Activated CD8-positive, alpha-beta T cell treated with anti-CD3 and anti-CD28 coated beads, Interleukin-2, amount 10 ng/mL, durations not matched to agents 7 days and 5 days (primary cell): ENCODE results near the gene IRX4. TPM values are rescaled to one million over a fixed set of nuclear protein-coding genes. Genes with fewer than 3 reads are reported as not detected.

Source experiments
- ATAC-seq: fragments of 150-1000 bp; cut with Tn5 transposase; one replicate; pipeline ENCODE4 v1.10.0; 2021; ENCODE audit warnings: moderate library complexity
- CTCF ChIA-PET: fragments of 350-600 bp; sonication (Branson Sonifier 250); formaldehyde crosslinking; loops from one replicate; lab custom pipeline; 2021; ENCODE audit warnings: antibody characterized with exemption; lab: Charles Lee
- POLR2A ChIA-PET: fragments of 350-600 bp; sonication (Branson Sonifier 250); formaldehyde crosslinking; loops from one replicate; lab custom pipeline; 2021; ENCODE audit warnings: antibody characterized with exemption; lab: Charles Lee
- DNase-seq: peaks from one replicate; pipeline ENCODE4 v3.0.0-alpha.2; 2020
- H3K27ac Mint-ChIP-seq: one replicate; pipeline ENCODE4 v1.8.0; 2021; ENCODE audit warnings: mild to moderate bottlenecking, mixed read lengths
- H3K27me3 Mint-ChIP-seq: one replicate; pipeline ENCODE4 v1.8.0; 2021; ENCODE audit warnings: low read depth, mixed read lengths
- H3K36me3 Mint-ChIP-seq: one replicate; pipeline ENCODE4 v1.8.0; 2021; ENCODE audit warnings: low read depth, mixed read lengths
- H3K4me1 Mint-ChIP-seq: one replicate; pipeline ENCODE4 v1.8.0; 2021; ENCODE audit warnings: low read depth, mixed read lengths
- H3K4me3 Mint-ChIP-seq: one replicate; pipeline ENCODE4 v1.8.0; 2021; ENCODE audit warnings: mild to moderate bottlenecking, mixed read lengths
- H3K9me3 Mint-ChIP-seq: one replicate; pipeline ENCODE4 v1.8.0; 2022; ENCODE audit warnings: mixed read lengths; ENCODE audit not compliant: insufficient read depth
- total RNA-seq, 2 experiments: library from RNA; stranded (reverse); gene quantifications; one replicate each; pipeline ENCODE4 v1.2.3, GENCODE V29; 2021

IRX4 gene
- not detected for total RNA-seq

GRCh38 chr5:1882337-1883119 lies at the start of gene IRX4:
Gene IRX4 (minus strand): TSS chr5:1882925. CDS start chr5:1882647, 278 bp downstream.
- H3K9me3 Mint-ChIP-seq, result no peaks in the 10 kb centered on the region
- DNase-seq (no peak), ATAC-seq (no peak)
- H3K4me1 Mint-ChIP-seq, result peaks cover 4% of the 10 kb centered on the region
- H3K36me3 Mint-ChIP-seq, result peaks cover 4% of the 10 kb centered on the region
- no peak within 1 kb of the TSS for H3K27ac Mint-ChIP-seq
- H3K27me3 Mint-ChIP-seq, result peaks cover 46% of the 10 kb centered on the region
- ChIA-PET POLR2A (no interaction called here), CTCF (no interaction called here)
- H3K4me3 Mint-ChIP-seq, result no peak within 1 kb of the TSS

DNA sequence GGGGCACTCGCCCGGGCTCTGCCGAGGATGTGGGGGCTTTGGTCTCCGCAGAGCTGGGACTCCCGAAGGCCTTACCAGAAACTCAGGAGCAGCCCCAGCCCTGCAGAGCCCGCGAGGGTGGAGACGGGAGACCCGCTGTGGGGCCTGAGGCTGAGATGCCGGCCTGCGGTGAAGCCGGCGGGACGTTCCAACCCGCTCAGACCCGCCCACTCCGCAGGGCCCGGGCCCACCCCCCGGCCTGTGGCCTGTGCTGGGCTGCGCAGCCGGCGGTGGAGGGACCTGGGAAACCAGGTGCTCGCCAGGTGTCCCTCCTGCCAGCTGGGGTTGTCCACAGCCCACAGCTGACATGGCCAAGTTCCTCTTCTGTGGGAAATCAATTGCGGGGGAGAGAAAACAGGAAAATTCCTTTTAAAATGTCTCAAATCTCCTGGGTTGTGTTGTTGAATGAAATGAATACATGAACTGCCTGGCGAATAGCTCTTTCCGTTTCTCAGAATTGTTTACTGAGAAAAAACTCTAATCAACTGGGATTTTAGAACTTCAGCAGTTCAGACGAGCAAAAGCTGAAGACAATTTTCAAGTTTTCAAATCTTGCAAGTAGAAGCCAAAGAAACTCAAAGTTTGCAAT lies 49.0 kb upstream of the IRX4 start:
- POLR2A ChIA-PET, result no interaction called here
- Mint-ChIP-seq H3K27ac (no peak overlapping the region), H3K4me3 (no peak overlapping the region), H3K36me3 (no peaks in the 10 kb centered on the region), H3K27me3 (peaks cover 27% of the 10 kb centered on the region), H3K4me1 (no peaks in the 10 kb centered on the region), H3K9me3 (no peaks in the 10 kb centered on the region)
- CTCF ChIA-PET, result no interaction called here
- DNase-seq (no peak), ATAC-seq (no peak)

GRCh38 chr5:1930880-1931603 lies 48.3 kb upstream of the IRX4 start:
- no peak overlapping the region for H3K27ac Mint-ChIP-seq
- H3K27me3 Mint-ChIP-seq, result peaks cover 27% of the 10 kb centered on the region
- H3K36me3 Mint-ChIP-seq, result no peaks in the 10 kb centered on the region
- ChIA-PET POLR2A (no interaction called here), CTCF (no interaction called here)
- H3K9me3 Mint-ChIP-seq, result no peaks in the 10 kb centered on the region
- DNase-seq (no peak), ATAC-seq (peak; percentile 42)
- H3K4me1 Mint-ChIP-seq, result no peaks in the 10 kb centered on the region
- no peak overlapping the region for H3K4me3 Mint-ChIP-seq

GRCh38 chr5:1930501-1930879 lies 47.8 kb upstream of the IRX4 start:
- Mint-ChIP-seq H3K36me3 (no peaks in the 10 kb centered on the region), H3K27me3 (peaks cover 24% of the 10 kb centered on the region), H3K27ac (no peak overlapping the region), H3K4me1 (no peaks in the 10 kb centered on the region), H3K4me3 (no peak overlapping the region), H3K9me3 (no peaks in the 10 kb centered on the region)
- DNase-seq (no peak), ATAC-seq (peak; percentile 27)
- CTCF ChIA-PET, result no interaction called here
- POLR2A ChIA-PET, result no interaction called here

GRCh38 chr5:1929108-1929991 lies 46.6 kb upstream of the IRX4 start:
- Mint-ChIP-seq H3K9me3 (no peaks in the 10 kb centered on the region), H3K27me3 (peaks cover 18% of the 10 kb centered on the region), H3K4me1 (no peaks in the 10 kb centered on the region), H3K4me3 (no peak overlapping the region), H3K27ac (no peak overlapping the region), H3K36me3 (no peaks in the 10 kb centered on the region)
- no peak for DNase-seq
- ChIA-PET CTCF (no interaction called here), POLR2A (no interaction called here)
- no peak for ATAC-seq

DNA sequence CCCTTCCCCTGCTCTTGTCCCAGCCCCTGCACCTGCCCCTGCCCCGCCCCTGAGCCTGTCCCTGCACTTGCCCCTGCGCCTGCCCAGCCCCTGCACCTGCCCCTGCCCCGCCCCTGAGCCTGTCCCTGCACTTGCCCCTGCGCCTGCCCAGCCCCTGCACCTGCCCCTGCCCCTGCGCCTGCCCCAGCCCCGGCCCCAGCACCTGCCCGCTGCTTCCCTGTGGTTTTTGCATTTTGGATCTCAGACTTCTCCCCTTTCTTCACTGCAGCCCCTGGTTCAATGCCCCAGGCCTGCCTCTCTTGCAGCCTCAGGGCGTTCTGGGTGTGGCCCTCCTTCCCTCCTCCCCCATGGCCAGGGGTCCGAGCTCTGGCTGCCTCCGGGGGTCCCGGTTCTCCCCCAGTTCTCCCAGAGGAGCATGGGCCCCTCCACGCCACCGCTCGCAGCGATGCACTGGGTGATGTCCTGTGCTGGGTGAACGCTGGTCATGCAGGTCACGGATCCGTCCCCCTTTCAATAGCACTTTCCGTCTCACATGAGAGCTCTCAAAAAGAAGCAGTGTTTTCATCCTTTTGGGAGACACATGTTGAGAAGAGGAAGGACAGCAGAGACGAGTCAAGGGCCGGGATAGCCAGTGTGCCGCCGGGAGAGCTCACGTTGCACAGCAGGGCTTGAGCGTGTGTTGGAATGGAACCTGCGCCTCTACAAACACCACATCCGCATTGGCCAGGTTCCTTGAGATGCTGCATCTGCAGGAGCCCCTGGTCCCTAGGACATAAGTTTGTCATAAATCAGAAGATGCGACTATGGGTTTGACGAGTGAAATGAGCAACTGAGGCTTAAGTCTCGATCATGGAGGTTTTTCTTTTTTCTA lies 44.0 kb upstream of the IRX4 start:
- Mint-ChIP-seq H3K9me3 (no peaks in the 10 kb centered on the region), H3K4me3 (no peak overlapping the region), H3K27me3 (peaks cover 3% of the 10 kb centered on the region), H3K36me3 (no peaks in the 10 kb centered on the region), H3K27ac (no peak overlapping the region), H3K4me1 (no peaks in the 10 kb centered on the region)
- POLR2A ChIA-PET, result no interaction called here
- DNase-seq, result no peak
- CTCF ChIA-PET, result no interaction called here
- ATAC-seq, result no peak

DNA sequence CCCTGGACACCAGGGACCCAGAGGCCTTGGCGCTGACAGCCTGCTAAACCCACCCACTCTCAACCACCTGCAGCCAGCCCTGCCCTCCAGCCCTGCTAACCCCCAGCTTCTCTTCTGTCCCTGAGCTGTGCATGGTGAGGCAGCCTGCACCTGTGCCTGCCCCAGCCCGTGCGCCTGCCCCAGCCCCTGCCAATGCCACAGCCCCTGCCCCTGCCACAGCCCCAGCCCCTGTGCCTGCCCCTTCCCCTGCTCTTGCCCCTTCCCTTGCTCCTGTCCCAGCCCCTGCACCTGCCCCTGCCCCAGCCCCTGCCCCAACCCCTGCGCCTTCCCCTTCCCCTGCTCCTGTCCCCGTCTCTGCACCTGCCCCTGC lies 43.3 kb upstream of the IRX4 start:
- Mint-ChIP-seq H3K27ac (no peak overlapping the region), H3K4me3 (no peak overlapping the region), H3K27me3 (no peaks in the 10 kb centered on the region), H3K9me3 (no peaks in the 10 kb centered on the region), H3K36me3 (no peaks in the 10 kb centered on the region), H3K4me1 (no peaks in the 10 kb centered on the region)
- no peak for DNase-seq
- POLR2A ChIA-PET, result no interaction called here
- no peak for ATAC-seq
- CTCF ChIA-PET, result no interaction called here

GRCh38 chr5:1925111-1926070 lies 42.7 kb upstream of the IRX4 start:
- CTCF ChIA-PET, result no interaction called here
- H3K9me3 Mint-ChIP-seq, result no peaks in the 10 kb centered on the region

DNA sequence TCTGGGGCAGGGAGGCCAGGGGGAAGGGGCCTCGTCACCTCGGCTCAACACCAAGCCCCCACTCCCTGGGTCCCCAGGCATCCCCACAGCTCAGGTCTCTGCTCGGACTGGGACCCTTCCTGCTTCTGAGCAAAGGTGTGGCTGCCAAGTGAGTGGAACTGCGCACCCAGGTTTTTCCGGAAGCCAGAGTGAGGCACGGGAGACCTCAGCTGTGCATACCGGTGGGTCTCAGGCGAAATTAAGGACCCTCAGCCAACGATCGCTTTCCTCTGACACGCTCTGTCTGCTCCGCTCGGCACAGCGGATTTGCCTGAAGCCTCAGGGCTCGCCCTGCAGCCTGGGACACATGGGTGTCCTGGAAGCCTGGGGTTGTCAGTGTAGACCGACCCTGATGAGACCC lies 41.0 kb upstream of the IRX4 start:
- ChIA-PET CTCF (no interaction called here), POLR2A (no interaction called here)
- ATAC-seq (no peak), DNase-seq (no peak)
- Mint-ChIP-seq H3K27me3 (no peaks in the 10 kb centered on the region), H3K27ac (no peak overlapping the region), H3K4me1 (no peaks in the 10 kb centered on the region), H3K36me3 (no peaks in the 10 kb centered on the region), H3K9me3 (no peaks in the 10 kb centered on the region), H3K4me3 (no peak overlapping the region)

More at GRCh38 chr5:1925111-1926070, 42.7 kb upstream of the IRX4 start:
- H3K27ac Mint-ChIP-seq, result no peak overlapping the region
- no peak overlapping the region for H3K4me3 Mint-ChIP-seq
- H3K27me3 Mint-ChIP-seq, result no peaks in the 10 kb centered on the region
- ATAC-seq (no peak), DNase-seq (no peak)
- no peaks in the 10 kb centered on the region for H3K4me1 Mint-ChIP-seq
- no peaks in the 10 kb centered on the region for H3K36me3 Mint-ChIP-seq
- POLR2A ChIA-PET, result no interaction called here

- no peak for DNase-seq
- no peak overlapping the region for H3K4me3 Mint-ChIP-seq
- H3K36me3 Mint-ChIP-seq, result no peaks in the 10 kb centered on the region
- ChIA-PET POLR2A (no interaction called here), CTCF (no interaction called here)
- H3K27ac Mint-ChIP-seq, result no peak overlapping the region
- no peak for ATAC-seq
- H3K27me3 Mint-ChIP-seq, result no peaks in the 10 kb centered on the region
- no peaks in the 10 kb centered on the region for H3K4me1 Mint-ChIP-seq
- no peaks in the 10 kb centered on the region for H3K9me3 Mint-ChIP-seq
Observed at GRCh38 chr5:1923341-1923740, 40.6 kb upstream of the IRX4 start.
